GM12878 (cell line): ENCODE results near the gene CMSS1. TPM values are rescaled to one million over a fixed set of nuclear protein-coding genes. Genes with fewer than 3 reads are reported as not detected.

ENCODE experiments used
- ATAC-seq: fragments of 200-7000 bp; cut with Tn5 transposase; 3 replicates; pipeline ENCODE4 v1.9.1; 2020; ENCODE audit warnings: mild to moderate bottlenecking, moderate library complexity
- BruUV-seq: library from RNA; stranded (reverse); fragments of 400-500 nt; replicated peaks from 2 replicates; lab custom pipeline; 2021; lab: Mats Ljungman, UMichigan
- CTCF ChIA-PET: fragments of 300-600 bp; sonication (Branson Sonifier 250); formaldehyde crosslinking; extraction: SDS; loops from one replicate; lab custom pipeline; 2021; ENCODE audit warnings: inconsistent platforms; lab: Yijun Ruan, JAX
- POLR2A ChIA-PET: fragments of 350-600 bp; formaldehyde crosslinking; extraction: SDS; loops from one replicate; lab custom pipeline; 2021; ENCODE audit warnings: inconsistent platforms; lab: Charles Lee
- RAD21 ChIA-PET: fragments of 300-600 bp; sonication (Branson Sonifier 250); formaldehyde crosslinking; loops from one replicate; lab custom pipeline; 2023; ENCODE audit warnings: antibody characterized with exemption; ENCODE audit not compliant: unreplicated experiment; lab: Charles Lee
- SMC1A ChIA-PET: fragments of 300-600 bp; sonication (Branson Sonifier 250); formaldehyde crosslinking; loops from one replicate; lab custom pipeline; 2023; ENCODE audit not compliant: unreplicated experiment, uncharacterized antibody; lab: Charles Lee
- DNase-seq: peaks from one replicate; pipeline ENCODE4 v3.0.0-alpha.2; 2011; ENCODE audit warnings: low read depth, low spot score
- FAIRE-seq: peaks from 3 replicates; lab custom pipeline; 2011; peaks lifted over from hg19 to GRCh38; lab: Jason Lieb, UNC
- H2AFZ ChIP-seq: 2 replicates; pipeline ENCODE4 v1.6.0; 2011; ENCODE audit warnings: low read depth, low read length, control low read depth; ENCODE audit not compliant: control insufficient read depth
- H3K27ac ChIP-seq: 2 replicates; pipeline ENCODE4 v1.5.1; 2011; ENCODE audit warnings: control low read depth; ENCODE audit not compliant: control insufficient read depth, insufficient read depth
- H3K27me3 ChIP-seq, 2 experiments: replicated peaks in 1 of 2; 2 replicates each; pipeline versions ENCODE4 v1.6.0 to v1.6.1; 2011; ENCODE audit warnings: low read length in 1 of 2; ENCODE audit not compliant: control insufficient read depth in 2 of 2, insufficient read depth in 2 of 2
- H3K36me3 ChIP-seq, 2 experiments: 2 replicates each; pipeline ENCODE4 v1.5.1; 2011; ENCODE audit warnings: low read length in 1 of 2; ENCODE audit not compliant: control insufficient read depth in 2 of 2, insufficient read depth in 2 of 2
- H3K4me1 ChIP-seq: 2 replicates; pipeline ENCODE4 v1.6.1; 2011; ENCODE audit warnings: mild to moderate bottlenecking, low read length, moderate library complexity, mixed read lengths; ENCODE audit not compliant: control insufficient read depth, insufficient read depth
- H3K4me2 ChIP-seq: 2 replicates; pipeline ENCODE4 v1.6.0; 2011; ENCODE audit warnings: control low read depth; ENCODE audit not compliant: control insufficient read depth, insufficient read depth
- H3K4me3 ChIP-seq: fragments of 200-600 bp; sonication (generic); 2 replicates; pipeline ENCODE4 v1.5.1; 2016
- H3K79me2 ChIP-seq: 2 replicates; pipeline ENCODE4 v1.6.0; 2011; ENCODE audit warnings: low read length; ENCODE audit not compliant: control insufficient read depth, insufficient read depth
- H3K9ac ChIP-seq: 2 replicates; pipeline ENCODE4 v1.8.0; 2011; ENCODE audit warnings: low read length, control low read depth, mixed read lengths; ENCODE audit not compliant: control insufficient read depth, insufficient read depth
- H3K9me3 ChIP-seq: replicated peaks from 3 replicates; pipeline ENCODE4 v1.5.1; 2011; ENCODE audit warnings: mild to moderate bottlenecking, low read length; ENCODE audit not compliant: control insufficient read depth, insufficient read depth
- H4K20me1 ChIP-seq: 2 replicates; pipeline ENCODE4 v1.6.0; 2011; ENCODE audit not compliant: control insufficient read depth, insufficient read depth
- BCL11A ChIP-seq: IDR thresholded peaks from 2 replicates; pipeline ENCODE4 v1.6.1; 2011; ENCODE audit warnings: low read depth, low read length
- BRCA1 ChIP-seq: IDR thresholded peaks from 2 replicates; pipeline ENCODE4 v1.6.1; 2011; ENCODE audit warnings: low read depth, low read length, improper control_type of control experiment
- CBFB ChIP-seq: IDR thresholded peaks from 2 replicates; pipeline ENCODE4 v1.6.1; 2016; ENCODE audit warnings: antibody characterized with exemption, low read depth
- CREM ChIP-seq: IDR thresholded peaks from 2 replicates; pipeline ENCODE4 v1.6.1; 2014; ENCODE audit warnings: antibody characterized with exemption, low read depth
- IKZF1 ChIP-seq: fragments of 450-650 bp; conservative IDR thresholded peaks from 2 replicates; pipeline ENCODE4 v1.6.1; 2017; ENCODE audit warnings: antibody characterized with exemption, mild to moderate bottlenecking
- JUNB ChIP-seq: IDR thresholded peaks from 2 replicates; pipeline ENCODE4 v1.6.1; 2016; ENCODE audit warnings: antibody characterized with exemption, mild to moderate bottlenecking
- KLF5 ChIP-seq: fragments of 450-650 bp; IDR thresholded peaks from 2 replicates; pipeline ENCODE4 v1.6.1; 2014; ENCODE audit warnings: mild to moderate bottlenecking; ENCODE audit not compliant: partially characterized antibody
- MXI1 ChIP-seq: fragments of 150-350 bp; IDR thresholded peaks from 2 replicates; pipeline ENCODE4 v1.6.1; 2011; ENCODE audit warnings: low read depth, mild to moderate bottlenecking, inconsistent platforms, low read length, improper control_type of control experiment
- NFXL1 ChIP-seq: fragments of 450-650 bp; IDR thresholded peaks from 2 replicates; pipeline ENCODE4 v1.6.1; 2017; ENCODE audit warnings: antibody characterized with exemption, mild to moderate bottlenecking, borderline replicate concordance
- NFYB ChIP-seq: IDR thresholded peaks from 2 replicates; pipeline ENCODE4 v1.6.1; 2011; ENCODE audit warnings: low read depth, mild to moderate bottlenecking, low read length, improper control_type of control experiment, moderate library complexity; ENCODE audit not compliant: insufficient read depth
- NR2C1 ChIP-seq: fragments of 450-650 bp; IDR thresholded peaks from 2 replicates; pipeline ENCODE4 v1.6.1; 2017; ENCODE audit warnings: antibody characterized with exemption, mild to moderate bottlenecking, moderate library complexity
- PKNOX1 ChIP-seq: fragments of 450-650 bp; IDR thresholded peaks from 2 replicates; pipeline ENCODE4 v1.6.1; 2016; ENCODE audit warnings: mild to moderate bottlenecking
- RAD21 ChIP-seq: IDR thresholded peaks from 2 replicates; pipeline ENCODE4 v1.6.1; 2011; ENCODE audit warnings: mild to moderate bottlenecking, low read depth, low read length, moderate library complexity; ENCODE audit not compliant: insufficient read depth
- RCOR1 ChIP-seq: conservative IDR thresholded peaks from 2 replicates; pipeline ENCODE4 v1.6.1; 2012; ENCODE audit warnings: low read depth, low read length, improper control_type of control experiment
- RFX5 ChIP-seq: IDR thresholded peaks from 2 replicates; pipeline ENCODE4 v1.6.1; 2011; ENCODE audit warnings: low read depth, low read length, improper control_type of control experiment
- TAF1 ChIP-seq: IDR thresholded peaks from 2 replicates; pipeline ENCODE4 v1.6.1; 2011; ENCODE audit warnings: mild to moderate bottlenecking, low read depth, low read length, borderline replicate concordance
- ZNF217 ChIP-seq: fragments of 450-650 bp; IDR thresholded peaks from 2 replicates; pipeline ENCODE4 v1.6.1; 2017; ENCODE audit warnings: antibody characterized with exemption, mild to moderate bottlenecking
- ZNF274 ChIP-seq: IDR thresholded peaks from one replicate; pipeline ENCODE4 v1.8.0; 2011; ENCODE audit not compliant: insufficient read length, insufficient read depth
- WGBS: methylation state at CpG from one replicate; pipeline ENCODE4 v1.1.6; 2016; ENCODE audit warnings: low lambda C conversion rate; ENCODE audit not compliant: insufficient replicate concordance, insufficient coverage; ENCODE audit errors: missing lambda C conversion rate; 5-methylcytosine and 5-hydroxymethylcytosine counted together
- in situ Hi-C: fragments of 300-500 bp; cut with MboI; formaldehyde crosslinking; loops from 9 replicates; pipeline ENCODE4 v1.14.3; 2018; ENCODE audit warnings: mixed read lengths
- intact Hi-C: fragments of 100-400 bp; cut with micrococcal nuclease; formaldehyde crosslinking; loops from one replicate; pipeline ENCODE4 v1.14.2; 2022; ENCODE audit not compliant: unreplicated experiment
- polyA plus RNA-seq, 11 experiments: library from polyadenylated mRNA; depleted of rRNA in 4 of 11; unstranded in 6 of 11; stranded (reverse) in 5 of 11; fragments of >200 nt; fragmentation: Nextera tagmentation in 4 of 11; fragmentation: Illumina TruSeq in 1 of 11; extraction: Ambion mirVana in 4 of 11; extraction: Trizol in 1 of 11; gene quantifications; 1 replicate in 1 of 11; 2 replicates in 10 of 11; pipeline versions ENCODE4 v1.2.1 to v1.2.3, GENCODE V29; 2011 to 2016; ENCODE audit warnings: inconsistent platforms in 2 of 11, missing spikeins in 2 of 11, low read depth in 1 of 11
- total RNA-seq, 4 experiments: library from RNA; depleted of rRNA in 3 of 4; stranded (reverse); fragments of >200 nt in 3 of 4; fragmentation: Illumina TruSeq in 1 of 4; extraction: Trizol in 1 of 4; gene quantifications; 2 replicates each; pipeline versions ENCODE4 v1.2.1 to v1.2.3, GENCODE V29; 2013 to 2021
- TF ChIP-seq, protein P1 (sequence below): fragments of 450-650 bp; formaldehyde crosslinking; IDR thresholded peaks from 2 replicates; pipeline ENCODE4 v1.4.0; 2020; ENCODE audit warnings: mild to moderate bottlenecking, moderate library complexity

Gene CMSS1
- total and polyA plus RNA-seq, 10 of the 15 experiments (the other 5 are each of a cell fraction or from before 2014, with no cell fraction given): 31.0 to 118 (median 70.1) TPM

DNA sequence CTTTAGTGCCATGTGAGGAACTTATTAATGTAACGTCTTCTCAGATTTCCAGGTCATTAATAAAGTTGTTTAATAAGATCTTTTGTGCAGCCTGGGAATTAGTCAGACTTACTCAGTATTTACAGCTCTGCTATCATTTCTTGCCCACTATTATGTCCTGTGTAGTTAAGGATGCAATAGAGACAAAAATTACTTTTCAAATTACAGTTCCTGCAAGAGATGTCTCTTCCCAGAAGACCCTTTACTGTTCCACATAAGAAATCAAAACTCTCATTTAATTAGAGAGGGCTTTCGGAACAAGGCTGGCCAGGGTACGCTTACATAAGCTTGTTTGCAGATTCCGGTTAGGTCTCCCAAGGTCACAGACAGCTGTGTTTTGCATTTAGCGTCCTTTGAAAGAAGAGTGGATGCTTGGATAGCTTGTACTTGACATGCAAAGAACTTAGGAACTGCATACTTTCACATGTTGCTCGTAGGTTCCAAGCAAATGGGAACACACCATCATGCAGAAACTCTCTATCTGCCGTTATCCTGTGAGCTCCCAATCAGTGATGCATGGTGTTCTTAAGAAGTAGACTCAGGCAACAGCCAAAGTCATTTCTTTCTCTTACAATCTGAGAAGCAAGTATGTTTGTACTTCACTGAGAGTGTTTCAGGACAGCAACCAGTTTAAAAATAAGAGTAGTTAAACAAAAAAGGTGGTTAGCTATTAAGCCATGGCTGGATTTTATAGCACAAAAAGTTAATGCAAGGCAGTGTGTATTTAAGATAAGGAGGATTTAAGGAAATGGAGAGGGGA lies 259.3 kb downstream of the CMSS1 start:
- in situ Hi-C loops: no loop called here
- CTCF ChIA-PET: interaction anchor here (1.4 kb wide), 1 partner anchor 8 kb away, joined by 4 read pairs; no protein-coding TSS in a partner anchor
- no peak overlapping the region for H3K4me3 ChIP-seq
- no peaks in the 10 kb centered on the region for H4K20me1 ChIP-seq
- H2AFZ ChIP-seq: no peak overlapping the region
- H3K27me3 ChIP-seq: no peaks in the 10 kb centered on the region
- TF ChIP-seq RAD21 (no peak), JUNB (no peak), NFYB (no peak), ZNF217 (no peak), PKNOX1 (no peak), NFXL1 (no peak), MXI1 (no peak), BCL11A (no peak), BRCA1 (no peak), TAF1 (no peak), KLF5 (no peak), NR2C1 (no peak), IKZF1 (no peak), CBFB (no peak), ZNF274 (no peak), CREM (no peak), RCOR1 (no peak), RFX5 (no peak)
- TF ChIP-seq, protein P1, sequence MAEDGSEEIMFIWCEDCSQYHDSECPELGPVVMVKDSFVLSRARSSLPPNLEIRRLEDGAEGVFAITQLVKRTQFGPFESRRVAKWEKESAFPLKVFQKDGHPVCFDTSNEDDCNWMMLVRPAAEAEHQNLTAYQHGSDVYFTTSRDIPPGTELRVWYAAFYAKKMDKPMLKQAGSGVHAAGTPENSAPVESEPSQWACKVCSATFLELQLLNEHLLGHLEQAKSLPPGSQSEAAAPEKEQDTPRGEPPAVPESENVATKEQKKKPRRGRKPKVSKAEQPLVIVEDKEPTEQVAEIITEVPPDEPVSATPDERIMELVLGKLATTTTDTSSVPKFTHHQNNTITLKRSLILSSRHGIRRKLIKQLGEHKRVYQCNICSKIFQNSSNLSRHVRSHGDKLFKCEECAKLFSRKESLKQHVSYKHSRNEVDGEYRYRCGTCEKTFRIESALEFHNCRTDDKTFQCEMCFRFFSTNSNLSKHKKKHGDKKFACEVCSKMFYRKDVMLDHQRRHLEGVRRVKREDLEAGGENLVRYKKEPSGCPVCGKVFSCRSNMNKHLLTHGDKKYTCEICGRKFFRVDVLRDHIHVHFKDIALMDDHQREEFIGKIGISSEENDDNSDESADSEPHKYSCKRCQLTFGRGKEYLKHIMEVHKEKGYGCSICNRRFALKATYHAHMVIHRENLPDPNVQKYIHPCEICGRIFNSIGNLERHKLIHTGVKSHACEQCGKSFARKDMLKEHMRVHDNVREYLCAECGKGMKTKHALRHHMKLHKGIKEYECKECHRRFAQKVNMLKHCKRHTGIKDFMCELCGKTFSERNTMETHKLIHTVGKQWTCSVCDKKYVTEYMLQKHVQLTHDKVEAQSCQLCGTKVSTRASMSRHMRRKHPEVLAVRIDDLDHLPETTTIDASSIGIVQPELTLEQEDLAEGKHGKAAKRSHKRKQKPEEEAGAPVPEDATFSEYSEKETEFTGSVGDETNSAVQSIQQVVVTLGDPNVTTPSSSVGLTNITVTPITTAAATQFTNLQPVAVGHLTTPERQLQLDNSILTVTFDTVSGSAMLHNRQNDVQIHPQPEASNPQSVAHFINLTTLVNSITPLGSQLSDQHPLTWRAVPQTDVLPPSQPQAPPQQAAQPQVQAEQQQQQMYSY (CRISPR knock-in tag): no peak
- DNase-seq (no peak), ATAC-seq (no peak), FAIRE-seq (no peak)
- no peaks in the 10 kb centered on the region; the same call in 2 of the 3 replicates for H3K9me3 ChIP-seq
- RAD21 ChIA-PET: interaction anchor here (1.3 kb wide), 1 partner anchor 234 kb away, joined by 4 read pairs; no protein-coding TSS in a partner anchor
- H3K27ac ChIP-seq: no peak overlapping the region
- POLR2A ChIA-PET: no interaction called here
- no peak overlapping the region for H3K4me2 ChIP-seq
- SMC1A ChIA-PET: interaction anchor here (1.5 to 4.4 kb wide), 2 partner anchors 9 to 13 kb away, joined by 3 to 31 read pairs; no protein-coding TSS in a partner anchor
- no TSS peak for BruUV-seq
- no peak overlapping the region for H3K9ac ChIP-seq
- WGBS: 93% methylated on average over 7 of the region's 7 CpGs
- no peaks in the 10 kb centered on the region for H3K79me2 ChIP-seq
- H3K36me3 ChIP-seq: no peaks in the 10 kb centered on the region
- intact Hi-C loops: no loop called here
- peaks cover 15% of the 10 kb centered on the region for H3K4me1 ChIP-seq
